Bladder microvascular endothelial cell (primary cell): ENCODE measurements around the gene MED4. TPM values are rescaled to one million over a fixed set of nuclear protein-coding genes. Genes with fewer than 3 reads are reported as not detected.

ENCODE experiments used
- total RNA-seq: library from RNA; depleted of rRNA; stranded (reverse); fragments of >200 nt; gene quantifications from 2 replicates; pipeline ENCODE4 v1.2.3, GENCODE V29; 2014

The MED4 gene
- total RNA-seq = 19.8 and 35.6 TPM in 2 replicates

GRCh38 chr13:48094781-48095502 is at the start of gene MED4:
MED4 (minus strand) TSS chr13:48095104; CDS start chr13:48095078, 26 bp downstream.

GRCh38 chr13:48037346-48038173 is 57.3 kb downstream of the MED4 start, which contains the start of gene NUDT15:
NUDT15 (plus strand) TSS chr13:48037726; CDS start chr13:48037747, 21 bp downstream.

Other genes starting within 250 kb of the MED4 start
- gene SUCLA2, start 93.8 kb downstream of the MED4 start, total RNA-seq = 27.8 and 45.0 TPM in 2 replicates
- 15.1 and 16.2 TPM in 2 replicates for gene NUDT15, start 57.4 kb downstream of the MED4 start, total RNA-seq
- 119 and 257 TPM in 2 replicates for gene ITM2B, start 138.1 kb upstream of the MED4 start, total RNA-seq
- 24.8 and 55.5 TPM in 2 replicates for gene RB1, start 208.6 kb upstream of the MED4 start, total RNA-seq